BJ (cell line): ENCODE data around the gene COL19A1. TPM values are rescaled to one million over a fixed set of nuclear protein-coding genes. Genes with fewer than 3 reads are reported as not detected.

ENCODE experiments used
- CTCF ChIA-PET: fragments of 350-600 bp; formaldehyde crosslinking; extraction: SDS; loops from one replicate; lab custom pipeline; 2021; ENCODE audit warnings: antibody characterized with exemption, inconsistent platforms; lab: Yijun Ruan, JAX
- POLR2A ChIA-PET: fragments of 300-600 bp; sonication (Branson Sonifier 250); formaldehyde crosslinking; extraction: SDS; loops from one replicate; lab custom pipeline; 2021; ENCODE audit warnings: antibody characterized with exemption; lab: Charles Lee
- DNase-seq: peaks from one replicate; pipeline ENCODE4 v3.0.0-alpha.2; 2011; ENCODE audit warnings: low read depth
- H3K27me3 ChIP-seq: 2 replicates; pipeline ENCODE4 v1.6.0; 2011; ENCODE audit warnings: low read length; ENCODE audit not compliant: control insufficient read depth, insufficient read depth
- H3K36me3 ChIP-seq: 2 replicates; pipeline ENCODE4 v1.5.1; 2011; ENCODE audit warnings: low read length; ENCODE audit not compliant: control insufficient read depth, insufficient read depth
- H3K4me3 ChIP-seq: 2 replicates; pipeline ENCODE4 v1.5.1; 2011; ENCODE audit warnings: low read depth, mild to moderate bottlenecking, control low read depth, low read length
- CTCF ChIP-seq: IDR thresholded peaks from 2 replicates; pipeline ENCODE4 v1.5.1; 2011; ENCODE audit warnings: low read depth, mild to moderate bottlenecking, control low read depth, inconsistent platforms, low read length, moderate library complexity; ENCODE audit not compliant: insufficient read depth
- polyA plus RNA-seq: library from polyadenylated mRNA; depleted of rRNA; stranded (reverse); fragments of >200 nt; gene quantifications from 2 replicates; pipeline ENCODE4 v1.2.3, GENCODE V29; 2011

The COL19A1 gene
- polyA plus RNA-seq, 1 experiment: 0.11 TPM

GRCh38 chr6:70221715-70222438 lies 355.5 kb downstream of the COL19A1 start:
- Histone ChIP-seq H3K36me3 (no peaks in the 10 kb centered on the region), H3K27me3 (no peaks in the 10 kb centered on the region), H3K4me3 (no peak overlapping the region)
- no peak for TF ChIP-seq CTCF
- ChIA-PET CTCF (interaction anchor here (0.6 to 3.9 kb wide), 24 partner anchors 10 to 796 kb away, joined by 3 to 55 read pairs (median 4); no protein-coding TSS in a partner anchor), POLR2A (no interaction called here)
- no peak for DNase-seq

- ChIA-PET CTCF (interaction anchor here (0.8 to 3.9 kb wide), 5 partner anchors 9 to 147 kb away, joined by 3 to 55 read pairs (median 16); no protein-coding TSS in a partner anchor), POLR2A (no interaction called here)
- H3K4me3 ChIP-seq: no peak overlapping the region
- DNase-seq: no peak
- no peaks in the 10 kb centered on the region for H3K27me3 ChIP-seq
- TF ChIP-seq CTCF: no peak
- H3K36me3 ChIP-seq: no peaks in the 10 kb centered on the region
Observed at GRCh38 chr6:70222439-70222749, 356.0 kb downstream of the COL19A1 start.

- POLR2A ChIA-PET: no interaction called here
- CTCF ChIA-PET: no interaction called here
- no peak for TF ChIP-seq CTCF
- no peaks in the 10 kb centered on the region for H3K36me3 ChIP-seq
- no peak overlapping the region for H3K4me3 ChIP-seq
- no peak for DNase-seq
- no peaks in the 10 kb centered on the region for H3K27me3 ChIP-seq
Observed at GRCh38 chr6:70225055-70225454, 358.7 kb downstream of the COL19A1 start.

GRCh38 chr6:70231311-70231710 lies 365.0 kb downstream of the COL19A1 start:
- H3K4me3 ChIP-seq: no peak overlapping the region
- ChIA-PET CTCF (interaction anchor here (1.9 to 7.3 kb wide), 3 partner anchors 10 to 138 kb away, joined by 5 to 55 read pairs (median 7); no protein-coding TSS in a partner anchor), POLR2A (no interaction called here)
- H3K36me3 ChIP-seq: no peaks in the 10 kb centered on the region
- no peak for DNase-seq
- no peaks in the 10 kb centered on the region for H3K27me3 ChIP-seq
- TF ChIP-seq CTCF: no peak

GRCh38 chr6:70234561-70235236 lies 368.3 kb downstream of the COL19A1 start:
- CTCF ChIA-PET: interaction anchor here (7.3 kb wide), 1 partner anchor 14 kb away, joined by 55 read pairs; no protein-coding TSS in a partner anchor
- POLR2A ChIA-PET: no interaction called here
- H3K4me3 ChIP-seq: no peak overlapping the region
- H3K27me3 ChIP-seq: no peaks in the 10 kb centered on the region
- DNase-seq: no peak
- no peaks in the 10 kb centered on the region for H3K36me3 ChIP-seq
- TF ChIP-seq CTCF: no peak
